ENCODE measurements around the gene DPP6.

The DPP6 gene

DNA sequence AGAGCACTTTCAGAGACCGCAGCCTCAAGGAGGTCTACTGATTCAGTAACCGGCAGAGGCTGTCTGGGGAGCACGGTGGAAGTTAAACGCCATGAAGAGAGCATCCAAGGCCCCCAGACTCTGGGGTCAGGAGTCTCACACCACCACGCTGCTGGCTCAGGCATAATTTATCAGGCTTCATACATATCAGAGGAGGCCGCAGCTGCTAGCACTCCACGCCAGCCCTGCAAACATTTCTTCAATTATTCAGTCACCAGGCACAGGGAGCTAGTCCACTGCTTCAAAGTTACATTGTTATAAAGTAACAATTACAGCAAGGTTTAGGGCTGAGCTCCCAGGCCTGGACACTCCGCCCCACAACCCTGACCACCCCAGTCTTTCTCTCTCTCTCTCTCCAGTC, 852.9 kb downstream of the DPP6 start:
- Histone ChIP-seq H3K9ac (ENCODE audit: low read length) (no peak overlapping the region), H3K27me3 (ENCODE audit: control insufficient read depth, insufficient read depth, low read length) (no peaks in the 10 kb centered on the region), H3K4me3 (ENCODE audit: low read length) (no peak overlapping the region), H3K9me3 (ENCODE audit: control insufficient read depth, low read length) (no peaks in the 10 kb centered on the region), H3K36me3 (ENCODE audit: control insufficient read depth, insufficient read depth, low read length) (no peaks in the 10 kb centered on the region), H3K4me1 (ENCODE audit: control insufficient read depth, insufficient read depth, low read length) (peaks cover 19% of the 10 kb centered on the region)

DNA sequence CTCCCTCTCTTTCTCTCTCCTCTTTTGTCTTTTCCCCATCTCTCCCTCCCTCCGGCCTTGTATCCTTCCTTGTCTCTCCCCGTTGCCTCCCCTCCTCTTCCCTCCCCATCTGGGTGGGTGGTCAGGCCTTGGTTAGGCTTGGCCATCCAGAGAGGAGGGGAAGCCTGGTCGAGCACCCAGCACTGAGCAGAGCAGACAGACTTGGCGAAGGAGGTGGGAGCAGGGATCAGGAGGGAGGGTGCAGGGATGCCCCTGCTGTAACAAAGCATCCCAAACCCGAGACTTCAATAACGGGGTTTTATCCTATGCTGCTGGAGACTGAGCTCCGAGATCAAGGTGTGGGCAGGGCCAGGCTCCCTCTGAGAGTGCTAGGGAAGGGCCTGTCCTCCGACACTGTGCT, 853.4 kb downstream of the DPP6 start:
- H3K4me3 ChIP-seq (ENCODE audit: low read length): no peak overlapping the region
- H3K9ac ChIP-seq (ENCODE audit: low read length): no peak overlapping the region
- H3K27me3 ChIP-seq (ENCODE audit: control insufficient read depth, insufficient read depth, low read length): no peaks in the 10 kb centered on the region
- no peaks in the 10 kb centered on the region for H3K36me3 ChIP-seq (ENCODE audit: control insufficient read depth, insufficient read depth, low read length)
- H3K4me1 ChIP-seq (ENCODE audit: control insufficient read depth, insufficient read depth, low read length): peaks cover 15% of the 10 kb centered on the region
- H3K9me3 ChIP-seq (ENCODE audit: control insufficient read depth, low read length): no peaks in the 10 kb centered on the region

DNA sequence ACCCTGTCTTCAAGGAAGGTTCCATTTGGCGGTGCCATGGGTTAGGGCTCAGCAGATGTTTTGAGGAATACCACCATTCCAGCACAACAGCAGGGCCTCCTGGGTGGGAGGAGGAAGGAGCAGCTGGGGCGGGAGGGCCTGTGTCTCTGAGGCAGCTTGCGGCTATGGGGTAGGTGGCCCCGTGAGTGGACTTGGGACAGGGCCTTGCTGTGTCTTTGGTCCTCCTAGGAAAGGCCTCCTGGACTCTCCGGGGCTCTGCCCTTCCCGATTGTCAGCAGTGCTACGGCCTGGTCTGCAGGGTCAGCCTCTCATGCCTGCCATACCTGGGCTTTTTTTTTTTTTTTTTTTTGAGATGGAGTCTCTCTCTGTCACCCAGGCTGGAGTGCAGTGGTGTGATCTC, 854.0 kb downstream of the DPP6 start:
- Histone ChIP-seq H3K4me3 (ENCODE audit: low read length) (no peak overlapping the region), H3K9me3 (ENCODE audit: control insufficient read depth, low read length) (no peaks in the 10 kb centered on the region), H3K27me3 (ENCODE audit: control insufficient read depth, insufficient read depth, low read length) (no peaks in the 10 kb centered on the region), H3K9ac (ENCODE audit: low read length) (no peak overlapping the region), H3K36me3 (ENCODE audit: control insufficient read depth, insufficient read depth, low read length) (no peaks in the 10 kb centered on the region), H3K4me1 (ENCODE audit: control insufficient read depth, insufficient read depth, low read length) (peaks cover 15% of the 10 kb centered on the region)

DNA sequence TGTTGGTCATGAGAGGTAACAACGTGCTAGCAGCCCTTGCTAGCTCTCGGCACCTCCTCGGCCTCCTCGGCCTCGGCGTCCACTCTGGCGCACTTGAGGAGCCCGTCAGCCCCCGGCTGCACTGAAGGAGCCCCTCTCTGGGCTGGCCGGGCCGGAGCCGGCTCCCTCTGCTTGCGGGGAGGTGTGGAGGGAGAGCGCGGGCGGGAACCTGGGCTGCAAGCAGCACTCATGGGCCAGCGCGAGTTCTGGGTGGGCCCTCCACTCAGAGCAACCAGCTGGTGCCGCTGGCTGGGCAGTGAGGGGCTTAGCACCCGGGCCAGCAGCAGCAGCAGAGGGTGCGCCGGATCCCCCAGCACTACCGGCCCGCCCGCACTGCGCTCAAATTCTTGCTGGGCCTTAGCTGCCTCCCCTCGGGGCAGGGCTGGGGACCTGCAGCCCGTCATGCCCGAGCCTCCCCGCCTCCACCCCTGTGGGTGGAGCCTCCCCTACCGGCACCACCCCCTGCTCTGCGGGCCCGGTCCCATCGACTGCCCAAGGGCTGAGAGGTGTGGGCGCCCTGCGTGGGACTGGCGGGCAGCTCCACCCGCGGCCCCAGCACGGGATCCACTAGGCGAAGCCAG, 854.6 kb downstream of the DPP6 start:
- Histone ChIP-seq H3K9ac (ENCODE audit: low read length) (no peak overlapping the region), H3K4me3 (ENCODE audit: low read length) (no peak overlapping the region)

DNA sequence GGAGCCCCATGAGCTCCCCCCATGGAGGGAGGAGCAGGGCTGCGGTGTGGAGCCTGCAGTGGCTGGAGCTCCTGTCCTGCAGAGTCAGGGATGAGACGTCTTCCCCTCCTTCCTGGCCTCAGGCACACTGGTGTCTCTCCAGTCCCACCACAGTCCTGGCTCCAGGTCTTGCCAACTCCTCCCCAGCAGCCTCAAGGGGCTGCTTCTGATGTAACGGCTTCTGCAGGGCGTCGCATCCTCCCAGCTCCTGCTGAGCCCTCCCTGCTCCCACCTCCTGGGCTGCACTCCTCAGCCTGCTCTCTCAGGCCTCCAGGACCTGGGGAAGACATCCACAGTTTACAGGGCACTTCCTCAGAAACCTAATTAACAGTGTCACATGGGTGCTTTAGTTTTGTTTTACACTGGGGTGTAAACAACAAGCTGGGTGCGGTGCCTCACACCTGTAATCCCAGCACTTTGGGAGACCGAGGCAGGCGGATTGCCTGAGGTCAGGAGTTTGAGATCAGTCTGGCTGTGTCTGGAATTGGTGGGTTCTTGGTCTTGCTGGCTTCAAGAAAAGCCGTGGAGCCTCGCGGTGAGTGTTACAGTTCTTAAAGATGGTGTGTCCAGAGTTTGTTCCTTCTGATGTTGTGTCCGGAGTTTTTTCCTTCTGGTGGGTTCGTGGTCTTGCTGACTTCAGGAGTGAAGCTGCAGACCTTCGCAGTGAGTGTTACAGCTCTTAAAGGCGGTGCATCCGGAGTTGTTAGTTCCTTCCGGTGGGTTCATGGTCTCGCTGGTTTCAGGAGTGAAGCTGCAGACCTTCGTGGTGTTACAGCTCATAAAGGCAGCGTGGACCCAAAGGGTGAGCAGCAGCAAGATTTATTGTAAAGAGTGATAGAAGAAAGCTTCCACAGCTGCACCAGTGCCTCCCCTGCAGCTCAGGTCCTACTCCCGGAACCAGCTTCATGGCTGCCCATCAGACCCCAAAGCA, 855.7 kb downstream of the DPP6 start:
- Histone ChIP-seq H3K4me1 (ENCODE audit: control insufficient read depth, insufficient read depth, low read length) (peaks cover 6% of the 10 kb centered on the region), H3K36me3 (ENCODE audit: control insufficient read depth, insufficient read depth, low read length) (no peaks in the 10 kb centered on the region)

More for the DNA sequence above, 854.6 kb downstream of the DPP6 start:
- peaks cover 15% of the 10 kb centered on the region for H3K4me1 ChIP-seq (ENCODE audit: control insufficient read depth, insufficient read depth, low read length)
- H3K27me3 ChIP-seq (ENCODE audit: control insufficient read depth, insufficient read depth, low read length): no peaks in the 10 kb centered on the region
- H3K36me3 ChIP-seq (ENCODE audit: control insufficient read depth, insufficient read depth, low read length): no peaks in the 10 kb centered on the region
- H3K9me3 ChIP-seq (ENCODE audit: control insufficient read depth, low read length): no peaks in the 10 kb centered on the region

DNA sequence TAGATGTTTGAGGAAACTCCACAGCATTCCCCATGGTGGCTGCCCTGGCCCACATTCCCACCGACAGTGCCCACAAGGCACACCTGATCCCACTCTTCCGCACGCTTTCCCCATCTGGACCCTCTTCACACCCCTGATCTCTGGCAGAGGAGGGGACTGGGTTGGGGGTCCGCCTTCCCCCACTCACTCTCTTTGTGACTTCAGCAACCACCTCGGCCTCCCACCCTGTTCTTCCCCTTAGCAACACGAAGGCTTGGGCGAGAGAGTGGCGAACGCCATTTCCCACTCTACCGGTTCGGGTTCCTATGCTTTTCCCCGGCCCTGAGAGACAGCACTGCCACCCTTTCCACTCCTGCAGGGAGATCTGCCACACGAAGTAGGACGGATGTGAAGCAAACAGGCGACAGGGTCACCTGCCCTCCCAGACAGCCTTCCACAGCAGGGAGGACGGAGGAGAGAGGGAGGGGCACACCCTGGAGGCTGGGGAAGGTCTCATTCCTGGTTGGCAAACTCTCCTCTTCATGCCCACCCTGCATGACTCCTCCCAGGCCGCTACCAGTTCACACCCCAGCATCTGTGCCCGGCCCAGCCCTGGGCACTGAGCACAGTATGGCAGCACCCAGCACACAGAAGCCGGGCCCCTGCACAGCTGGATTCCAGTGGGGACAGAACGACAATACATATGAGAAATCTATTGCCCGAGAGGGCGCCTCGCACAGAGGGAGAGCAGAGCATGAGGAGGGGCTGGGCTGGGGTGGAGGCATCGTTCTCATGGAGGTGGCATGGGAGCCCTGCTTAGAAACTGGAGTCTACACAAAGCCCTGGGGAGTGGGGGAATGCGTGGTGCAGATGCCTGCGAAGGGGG, 857.3 kb downstream of the DPP6 start:
- peaks cover 6% of the 10 kb centered on the region for H3K27me3 ChIP-seq (ENCODE audit: control insufficient read depth, insufficient read depth, low read length)
- no peaks in the 10 kb centered on the region for H3K9me3 ChIP-seq (ENCODE audit: control insufficient read depth, low read length)
- H3K9ac ChIP-seq (ENCODE audit: low read length): no peak overlapping the region
- H3K4me1 ChIP-seq (ENCODE audit: control insufficient read depth, insufficient read depth, low read length): peaks cover 5% of the 10 kb centered on the region
- no peaks in the 10 kb centered on the region for H3K36me3 ChIP-seq (ENCODE audit: control insufficient read depth, insufficient read depth, low read length)
- H3K4me3 ChIP-seq (ENCODE audit: low read length): no peak overlapping the region

More for the DNA sequence above, 855.7 kb downstream of the DPP6 start:
- H3K9me3 ChIP-seq (ENCODE audit: control insufficient read depth, low read length): no peaks in the 10 kb centered on the region
- H3K27me3 ChIP-seq (ENCODE audit: control insufficient read depth, insufficient read depth, low read length): no peaks in the 10 kb centered on the region
- H3K9ac ChIP-seq (ENCODE audit: low read length): no peak overlapping the region
- H3K4me3 ChIP-seq (ENCODE audit: low read length): no peak overlapping the region

DNA sequence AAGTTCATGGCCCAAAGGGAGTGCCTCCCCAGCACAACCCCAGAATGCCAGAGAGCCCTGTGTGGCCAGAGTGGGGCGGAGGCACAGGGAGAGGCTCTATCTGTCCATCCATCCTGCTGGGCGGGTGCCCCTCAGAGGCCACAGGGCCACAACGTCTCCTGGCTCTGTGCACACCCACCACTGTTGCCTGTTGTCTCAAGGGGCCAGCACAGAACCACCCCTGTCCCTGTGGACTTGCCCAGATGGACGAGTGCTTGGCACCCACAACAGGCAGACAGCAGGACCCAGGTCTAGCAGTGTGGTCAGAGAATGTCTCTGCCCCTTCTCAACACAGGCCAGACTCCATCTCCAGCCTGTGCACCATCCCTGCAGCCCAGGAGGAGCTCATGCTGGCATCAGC, 857.9 kb downstream of the DPP6 start:
- peaks cover 5% of the 10 kb centered on the region for H3K4me1 ChIP-seq (ENCODE audit: control insufficient read depth, insufficient read depth, low read length)
- H3K9me3 ChIP-seq (ENCODE audit: control insufficient read depth, low read length): no peaks in the 10 kb centered on the region
- H3K4me3 ChIP-seq (ENCODE audit: low read length): no peak overlapping the region
- no peaks in the 10 kb centered on the region for H3K36me3 ChIP-seq (ENCODE audit: control insufficient read depth, insufficient read depth, low read length)
- H3K27me3 ChIP-seq (ENCODE audit: control insufficient read depth, insufficient read depth, low read length): peaks cover 6% of the 10 kb centered on the region
- H3K9ac ChIP-seq (ENCODE audit: low read length): no peak overlapping the region

DNA sequence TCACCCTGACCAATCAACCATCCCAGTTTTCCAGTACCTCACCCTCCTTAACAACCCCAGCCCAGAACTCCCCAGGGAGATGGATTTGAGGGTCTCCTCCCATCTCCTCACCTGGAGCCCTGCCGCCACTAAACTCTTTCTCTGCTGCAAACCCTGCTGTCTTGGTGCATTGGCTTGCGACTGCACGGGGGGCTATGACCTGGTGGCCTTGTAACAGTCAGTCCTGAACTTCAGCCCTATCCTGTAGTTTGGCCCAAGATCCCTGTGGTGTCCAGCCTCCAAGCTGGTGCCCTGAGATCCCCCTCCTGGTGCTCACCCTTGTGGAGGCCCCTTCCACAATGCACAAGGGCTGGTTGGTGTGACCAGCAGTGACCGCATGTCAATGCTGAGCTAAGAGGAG, 858.8 kb downstream of the DPP6 start:
- Histone ChIP-seq H3K27me3 (ENCODE audit: control insufficient read depth, insufficient read depth, low read length) (peaks cover 6% of the 10 kb centered on the region), H3K4me1 (ENCODE audit: control insufficient read depth, insufficient read depth, low read length) (peaks cover 5% of the 10 kb centered on the region), H3K36me3 (ENCODE audit: control insufficient read depth, insufficient read depth, low read length) (no peaks in the 10 kb centered on the region), H3K9ac (ENCODE audit: low read length) (no peak overlapping the region), H3K4me3 (ENCODE audit: low read length) (no peak overlapping the region), H3K9me3 (ENCODE audit: control insufficient read depth, low read length) (no peaks in the 10 kb centered on the region)

DNA sequence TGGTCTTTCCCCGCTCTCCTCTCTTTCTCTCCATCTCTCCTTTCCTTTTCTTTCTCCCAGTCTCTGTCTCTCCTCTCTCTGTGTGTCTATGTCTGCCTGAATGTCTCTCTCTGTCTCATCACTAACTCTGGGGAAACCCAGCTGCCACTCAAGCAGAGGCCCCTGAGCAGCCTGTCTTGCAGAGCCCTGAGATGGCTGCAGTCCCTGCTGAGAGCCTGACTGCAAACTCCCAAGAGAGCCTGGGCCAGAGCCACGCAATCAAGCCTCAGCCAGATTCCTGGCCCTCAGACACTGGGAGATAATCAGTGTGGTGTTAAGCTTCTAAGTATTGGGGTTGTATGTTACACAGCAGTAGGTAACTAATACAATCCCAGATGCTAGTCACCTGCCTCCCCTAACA, 859.2 kb downstream of the DPP6 start:
- Histone ChIP-seq H3K4me1 (ENCODE audit: control insufficient read depth, insufficient read depth, low read length) (peaks cover 5% of the 10 kb centered on the region), H3K36me3 (ENCODE audit: control insufficient read depth, insufficient read depth, low read length) (no peaks in the 10 kb centered on the region), H3K9me3 (ENCODE audit: control insufficient read depth, low read length) (no peaks in the 10 kb centered on the region), H3K27me3 (ENCODE audit: control insufficient read depth, insufficient read depth, low read length) (peaks cover 6% of the 10 kb centered on the region), H3K9ac (ENCODE audit: low read length) (no peak overlapping the region), H3K4me3 (ENCODE audit: low read length) (no peak overlapping the region)

DNA sequence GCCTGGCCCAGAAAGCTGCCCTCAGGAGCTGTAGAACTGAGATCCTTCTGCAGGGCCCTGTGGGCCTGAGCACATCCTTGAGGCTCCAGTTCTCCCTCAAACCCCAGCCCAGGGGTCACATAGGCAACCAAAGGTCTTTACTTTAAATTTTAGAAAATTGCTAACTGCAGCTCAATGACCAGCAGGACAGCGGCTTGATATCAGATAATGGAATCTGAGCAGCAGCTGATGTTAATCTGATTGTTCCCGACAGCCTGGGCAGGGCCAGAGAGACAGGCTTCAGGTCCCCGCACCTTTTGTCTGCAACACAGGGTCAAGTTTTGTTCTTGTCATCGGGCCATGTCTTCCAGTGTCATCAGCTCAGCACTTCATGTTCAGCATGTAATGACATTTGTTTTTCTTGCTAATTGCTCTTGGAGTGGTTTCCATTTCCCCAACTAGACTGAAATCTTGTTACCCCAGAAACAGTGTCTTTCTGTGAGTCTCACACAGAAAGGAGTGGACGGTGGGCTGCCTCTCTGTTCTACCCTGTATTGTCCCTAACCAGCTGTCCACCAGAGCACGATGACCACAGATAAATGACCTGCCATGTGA, 859.8 kb downstream of the DPP6 start:
- Histone ChIP-seq H3K36me3 (ENCODE audit: control insufficient read depth, insufficient read depth, low read length) (no peaks in the 10 kb centered on the region), H3K4me3 (ENCODE audit: low read length) (no peak overlapping the region), H3K4me1 (ENCODE audit: control insufficient read depth, insufficient read depth, low read length) (peaks cover 5% of the 10 kb centered on the region), H3K9ac (ENCODE audit: low read length) (no peak overlapping the region), H3K9me3 (ENCODE audit: control insufficient read depth, low read length) (no peaks in the 10 kb centered on the region), H3K27me3 (ENCODE audit: control insufficient read depth, insufficient read depth, low read length) (peaks cover 7% of the 10 kb centered on the region)

DNA sequence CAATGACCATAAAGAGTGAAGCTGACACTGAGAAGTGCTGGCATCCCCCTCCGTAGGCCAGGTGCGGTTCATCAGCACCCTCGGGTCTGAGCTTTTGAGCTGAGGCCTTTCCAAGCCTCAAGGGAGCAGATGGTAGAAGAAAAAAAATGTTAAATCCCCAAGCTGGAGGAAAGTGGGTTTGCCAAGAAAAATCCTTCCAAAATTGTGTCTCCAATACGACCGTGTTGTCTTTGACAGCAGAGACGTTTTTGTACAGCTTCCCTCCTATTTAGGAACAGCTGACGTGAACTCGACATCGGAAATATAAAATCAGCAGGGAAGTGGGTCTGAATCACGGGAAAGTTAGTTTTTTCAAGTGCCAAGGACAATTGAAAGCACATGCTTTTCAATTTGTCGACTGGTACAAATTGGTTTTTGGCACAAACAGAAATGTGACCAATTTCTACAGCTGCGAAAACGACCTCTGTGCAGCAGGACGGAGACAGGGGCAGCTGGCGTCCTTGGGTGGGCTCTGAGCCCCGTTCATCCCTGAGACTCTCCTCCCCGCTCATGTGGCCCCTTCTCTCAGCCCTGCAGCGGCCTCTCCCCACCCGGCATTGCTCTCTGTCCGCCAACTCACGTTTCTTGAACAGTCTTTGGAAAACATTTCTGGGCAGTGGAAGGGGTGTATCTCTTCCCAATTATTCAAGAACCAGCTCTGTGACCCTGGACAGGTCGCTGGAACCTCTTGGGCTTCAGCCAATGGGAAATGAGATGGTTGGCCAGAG, 860.9 kb downstream of the DPP6 start:
- Histone ChIP-seq H3K4me1 (ENCODE audit: control insufficient read depth, insufficient read depth, low read length) (peaks cover 5% of the 10 kb centered on the region), H3K27me3 (ENCODE audit: control insufficient read depth, insufficient read depth, low read length) (peaks cover 9% of the 10 kb centered on the region), H3K9ac (ENCODE audit: low read length) (no peak overlapping the region), H3K4me3 (ENCODE audit: low read length) (no peak overlapping the region), H3K9me3 (ENCODE audit: control insufficient read depth, low read length) (no peaks in the 10 kb centered on the region), H3K36me3 (ENCODE audit: control insufficient read depth, insufficient read depth, low read length) (no peaks in the 10 kb centered on the region)

All from mucosa of stomach (tissue), 1 donor.